GM18907 (cell line): ENCODE results near the gene KRTAP5-4.
"Not testable (repeated sequence)": the region's sequence is repeated elsewhere in the genome, so short reads cannot be mapped to it uniquely, and the experiment has no call there.

ENCODE experiments used
- ATAC-seq: cut with Tn5 transposase; IDR thresholded peaks from one replicate; pipeline ENCODE4 v1.9.1; 2021; ENCODE audit warnings: mild to moderate bottlenecking, moderate library complexity; ENCODE audit not compliant: unreplicated experiment

Gene KRTAP5-4

GRCh38 chr11:1604181-1604580 lies 17.8 kb downstream of the KRTAP5-4 start:
- no peak for ATAC-seq

- no peak for ATAC-seq
Observed at GRCh38 chr11:1603629-1604028, 18.3 kb downstream of the KRTAP5-4 start.

- not testable (repeated sequence) for ATAC-seq
Observed at GRCh38 chr11:1601663-1602062, 20.3 kb downstream of the KRTAP5-4 start.

GRCh38 chr11:1600626-1601025 lies 21.3 kb downstream of the KRTAP5-4 start:
- ATAC-seq = no peak

- no peak for ATAC-seq
Observed at GRCh38 chr11:1598816-1599215, 23.1 kb downstream of the KRTAP5-4 start.

GRCh38 chr11:1598406-1598805 lies 23.5 kb downstream of the KRTAP5-4 start:
- not testable (repeated sequence) for ATAC-seq

- ATAC-seq = no peak
Observed at GRCh38 chr11:1597994-1598380, 24.0 kb downstream of the KRTAP5-4 start, which contains the start of gene KRTAP5-2. TSS of gene KRTAP5-2 (minus strand) at chr11:1598294. CDS start at chr11:1598250, 44 bp downstream.

- no peak for ATAC-seq
Observed at GRCh38 chr11:1597331-1597993, 24.5 kb downstream of the KRTAP5-4 start.

GRCh38 chr11:1596576-1597121 lies 25.3 kb downstream of the KRTAP5-4 start:
- not testable (repeated sequence) for ATAC-seq

GRCh38 chr11:1595994-1596575 lies 25.9 kb downstream of the KRTAP5-4 start:
- not testable (repeated sequence) for ATAC-seq

GRCh38 chr11:1592628-1593027 lies 29.3 kb downstream of the KRTAP5-4 start:
- no peak for ATAC-seq

GRCh38 chr11:1589996-1590395 lies 31.9 kb downstream of the KRTAP5-4 start:
- ATAC-seq = no peak

- not testable (repeated sequence) for ATAC-seq
Observed at GRCh38 chr11:1589191-1589963, 32.6 kb downstream of the KRTAP5-4 start.

- ATAC-seq = no peak
Observed at GRCh38 chr11:1586699-1587098, 35.2 kb downstream of the KRTAP5-4 start.

GRCh38 chr11:1584661-1585370 lies 37.1 kb downstream of the KRTAP5-4 start, which contains the start of gene KRTAP5-1:
TSS of gene KRTAP5-1 (minus strand) at chr11:1585283. CDS start at chr11:1585249, 34 bp downstream.
- ATAC-seq = not testable (repeated sequence)

- not testable (repeated sequence) for ATAC-seq
Observed at GRCh38 chr11:1582909-1583308, 39.0 kb downstream of the KRTAP5-4 start.

- no peak for ATAC-seq
Observed at GRCh38 chr11:1581976-1582375, 40.0 kb downstream of the KRTAP5-4 start.

- no peak for ATAC-seq
Observed at GRCh38 chr11:1576825-1577224, 45.1 kb downstream of the KRTAP5-4 start.

- ATAC-seq = not testable (repeated sequence)
Observed at GRCh38 chr11:1575756-1576155, 46.2 kb downstream of the KRTAP5-4 start.

- no peak for ATAC-seq
Observed at GRCh38 chr11:1574933-1575242, 47.0 kb downstream of the KRTAP5-4 start.
